ENCODE measurements around the gene APLF.

DNA sequence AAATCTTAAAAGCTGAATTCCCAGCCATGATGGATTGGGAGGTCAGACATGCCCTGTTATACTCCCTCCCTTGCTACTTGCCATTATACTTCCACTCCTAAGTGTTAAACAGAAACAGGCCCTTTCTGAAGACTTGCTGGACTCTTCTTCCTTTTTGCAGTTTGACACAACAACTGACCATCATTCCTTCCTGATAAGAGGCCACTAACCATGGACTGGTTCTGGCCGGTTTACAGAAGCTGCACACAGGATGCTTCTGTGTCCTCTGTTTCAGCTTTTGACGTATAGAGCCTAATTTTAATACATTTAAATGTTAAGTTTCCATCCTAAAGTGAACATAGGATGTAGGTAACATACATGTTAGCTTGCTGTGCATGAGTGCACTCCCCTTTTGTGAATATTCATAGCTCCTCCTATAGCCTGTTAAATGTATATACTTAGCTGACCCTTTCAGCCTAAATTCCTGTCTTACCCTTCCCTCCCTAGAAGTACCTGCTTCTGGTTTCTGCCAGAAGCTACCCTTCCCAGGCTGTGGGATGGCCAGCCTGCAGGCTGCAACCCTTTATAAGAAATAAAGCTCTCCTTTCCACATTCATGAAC is 13.5 kb upstream of the APLF start:
- TF ChIP-seq, protein P1, sequence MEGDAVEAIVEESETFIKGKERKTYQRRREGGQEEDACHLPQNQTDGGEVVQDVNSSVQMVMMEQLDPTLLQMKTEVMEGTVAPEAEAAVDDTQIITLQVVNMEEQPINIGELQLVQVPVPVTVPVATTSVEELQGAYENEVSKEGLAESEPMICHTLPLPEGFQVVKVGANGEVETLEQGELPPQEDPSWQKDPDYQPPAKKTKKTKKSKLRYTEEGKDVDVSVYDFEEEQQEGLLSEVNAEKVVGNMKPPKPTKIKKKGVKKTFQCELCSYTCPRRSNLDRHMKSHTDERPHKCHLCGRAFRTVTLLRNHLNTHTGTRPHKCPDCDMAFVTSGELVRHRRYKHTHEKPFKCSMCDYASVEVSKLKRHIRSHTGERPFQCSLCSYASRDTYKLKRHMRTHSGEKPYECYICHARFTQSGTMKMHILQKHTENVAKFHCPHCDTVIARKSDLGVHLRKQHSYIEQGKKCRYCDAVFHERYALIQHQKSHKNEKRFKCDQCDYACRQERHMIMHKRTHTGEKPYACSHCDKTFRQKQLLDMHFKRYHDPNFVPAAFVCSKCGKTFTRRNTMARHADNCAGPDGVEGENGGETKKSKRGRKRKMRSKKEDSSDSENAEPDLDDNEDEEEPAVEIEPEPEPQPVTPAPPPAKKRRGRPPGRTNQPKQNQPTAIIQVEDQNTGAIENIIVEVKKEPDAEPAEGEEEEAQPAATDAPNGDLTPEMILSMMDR (IDR thresholded peaks at IDR 0.05; ENCODE audit: poor library complexity) = no peak
- no peak for TF ChIP-seq EZH2phosphoT487 (IDR thresholded peaks at IDR 0.05; ENCODE audit: low read depth, severe bottlenecking, unreplicated experiment)
- no peak for TF ChIP-seq EZH2 (IDR thresholded peaks at IDR 0.05; ENCODE audit: borderline replicate concordance)
